GM12891 (cell line): ENCODE data around the gene SFMBT2.

Source experiments
- POLR2A ChIP-seq: IDR thresholded peaks from 2 replicates; pipeline ENCODE4 v1.6.1; 2011; ENCODE audit warnings: low read depth, low read length, control low read depth
- POLR2AphosphoS5 ChIP-seq: IDR thresholded peaks from 2 replicates; pipeline ENCODE4 v1.6.1; 2011; ENCODE audit warnings: low read depth, low read length, control low read depth
- POU2F2 ChIP-seq: IDR thresholded peaks from 2 replicates; pipeline ENCODE4 v1.6.1; 2011; ENCODE audit warnings: low read depth, mild to moderate bottlenecking, control low read depth, low read length, moderate library complexity
- SPI1 ChIP-seq: IDR thresholded peaks from 2 replicates; pipeline ENCODE4 v1.6.1; 2011; ENCODE audit warnings: low read depth, low read length, control low read depth
- TAF1 ChIP-seq: IDR thresholded peaks from 2 replicates; pipeline ENCODE4 v1.6.1; 2011; ENCODE audit warnings: low read depth, low read length, control low read depth

- TF ChIP-seq POLR2A (no peak), POLR2AphosphoS5 (no peak), SPI1 (no peak), TAF1 (no peak), POU2F2 (no peak)
These were observed 88.2 kb downstream of the SFMBT2 start for GRCh38 chr10:7322623-7323022.
